Activated B cell treated with CpG ODN at 0.5 μM for 24 hours (primary cell): ENCODE results near the gene NDUFB10. TPM values are rescaled to one million over a fixed set of nuclear protein-coding genes. Genes with fewer than 3 reads are reported as not detected.
A peak's percentile ranks its signal among the peaks of the same experiment; 100 is the strongest.

Experiments
- ATAC-seq: fragments of 200-7000 bp; cut with Tn5 transposase; one replicate; pipeline ENCODE4 v1.10.0; 2021; ENCODE audit warnings: low read depth, mild to moderate bottlenecking, moderate library complexity
- CTCF ChIA-PET: fragments of 350-600 bp; sonication (Branson Sonifier 250); formaldehyde crosslinking; loops from one replicate; lab custom pipeline; 2021; ENCODE audit warnings: antibody characterized with exemption; lab: Charles Lee
- POLR2A ChIA-PET: fragments of 350-600 bp; sonication (Branson Sonifier 250); formaldehyde crosslinking; loops from one replicate; lab custom pipeline; 2021; ENCODE audit warnings: antibody characterized with exemption; lab: Charles Lee
- DNase-seq: peaks from one replicate; pipeline ENCODE4 v3.0.0; 2022
- H3K27ac Mint-ChIP-seq: one replicate; pipeline ENCODE4 v1.8.0; 2020; ENCODE audit warnings: mixed read lengths
- H3K27me3 Mint-ChIP-seq: one replicate; pipeline ENCODE4 v1.8.0; 2021; ENCODE audit warnings: mixed read lengths
- H3K36me3 Mint-ChIP-seq: one replicate; pipeline ENCODE4 v1.8.0; 2021; ENCODE audit warnings: low read depth, mixed read lengths
- H3K4me1 Mint-ChIP-seq: one replicate; pipeline ENCODE4 v1.8.0; 2021; ENCODE audit warnings: mixed read lengths
- H3K4me3 Mint-ChIP-seq: one replicate; pipeline ENCODE4 v1.8.0; 2020; ENCODE audit warnings: mild to moderate bottlenecking, mixed read lengths
- H3K9me3 Mint-ChIP-seq: one replicate; pipeline ENCODE4 v1.8.0; 2020; ENCODE audit warnings: mixed read lengths
- CTCF ChIP-seq: fragments of 200-600 bp; IDR thresholded peaks from one replicate; pipeline ENCODE4 v1.8.0; 2022; ENCODE audit warnings: antibody characterized with exemption, mild to moderate bottlenecking
- intact Hi-C: fragments of 100-400 bp; cut with micrococcal nuclease; formaldehyde crosslinking; loops from one replicate; pipeline ENCODE4 v1.15.1; 2024
- total RNA-seq: library from RNA; stranded (reverse); gene quantifications from 2 replicates; pipeline ENCODE4 v1.2.3, GENCODE V29; 2022

Gene NDUFB10
- total RNA-seq, 1 donor from 2014 or later, result 77.4 TPM

- ChIA-PET CTCF (interaction anchor here (0.8 to 1.2 kb wide), 2 partner anchors 20 to 156 kb away, joined by 3 to 6 read pairs; no protein-coding TSS in a partner anchor), POLR2A (interaction anchor here (0.6 to 21.9 kb wide), 8 partner anchors 8 to 657 kb away, joined by 3 to 351 read pairs (median 6); partner anchors contain the start of genes NDUFB10, RNF151, RPS2 and TBL3)
- intact Hi-C loops, result loop anchor here (1.0 kb wide), 3 partner anchors 9 to 19 kb away; partner anchors contain the start of gene RPS2
- no peak for TF ChIP-seq CTCF
- peaks cover 27% of the 10 kb centered on the region for H3K4me1 Mint-ChIP-seq
- DNase-seq (peak; percentile 80), ATAC-seq (peak; percentile 92)
- peaks cover 16% of the 10 kb centered on the region for H3K36me3 Mint-ChIP-seq
- H3K27ac Mint-ChIP-seq, result peak within 1 kb of the TSS; percentile 35
- H3K9me3 Mint-ChIP-seq, result no peaks in the 10 kb centered on the region
- peak within 1 kb of the TSS; percentile 83 for H3K4me3 Mint-ChIP-seq
- H3K27me3 Mint-ChIP-seq, result peaks cover 14% of the 10 kb centered on the region
Measured at GRCh38 chr16:1983544-1984346, 24.4 kb downstream of the NDUFB10 start, which contains the start of gene GFER. Gene GFER, plus strand, starts transcription at chr16:1984193. Its CDS starts 26 bp downstream, at chr16:1984219.

- POLR2A ChIA-PET, result interaction anchor here (0.6 to 21.9 kb wide), 9 partner anchors 7 to 658 kb away, joined by 3 to 351 read pairs (median 5); partner anchors contain the start of genes NDUFB10, RNF151, RPS2 and TBL3
- no peak for TF ChIP-seq CTCF
- H3K27ac Mint-ChIP-seq, result peak overlapping the region; percentile 35
- peaks cover 30% of the 10 kb centered on the region for H3K4me1 Mint-ChIP-seq
- H3K4me3 Mint-ChIP-seq, result peak overlapping the region; percentile 76
- CTCF ChIA-PET, result interaction anchor here (0.8 to 1.2 kb wide), 2 partner anchors 19 to 156 kb away, joined by 3 to 6 read pairs; no protein-coding TSS in a partner anchor
- H3K9me3 Mint-ChIP-seq, result no peaks in the 10 kb centered on the region
- DNase-seq (no peak), ATAC-seq (peak; percentile 10)
- intact Hi-C loops, result loop anchor here (1.0 kb wide), 3 partner anchors 8 to 20 kb away; partner anchors contain the start of gene RPS2
- peaks cover 16% of the 10 kb centered on the region for H3K36me3 Mint-ChIP-seq
- H3K27me3 Mint-ChIP-seq, result peaks cover 14% of the 10 kb centered on the region
Measured at GRCh38 chr16:1984347-1985225, 25.2 kb downstream of the NDUFB10 start.

- H3K27me3 Mint-ChIP-seq, result peaks cover 14% of the 10 kb centered on the region
- DNase-seq, result no peak
- intact Hi-C loops, result no loop called here
- ChIA-PET POLR2A (interaction anchor here (0.6 to 21.9 kb wide), 5 partner anchors 14 to 56 kb away, joined by 3 to 351 read pairs (median 5); partner anchors contain the start of genes NDUFB10, RNF151, RPS2 and TBL3), CTCF (interaction anchor here (0.7 kb wide), 1 partner anchor 22 kb away, joined by 3 read pairs; no protein-coding TSS in a partner anchor)
- H3K9me3 Mint-ChIP-seq, result no peaks in the 10 kb centered on the region
- ATAC-seq, result no peak
- H3K36me3 Mint-ChIP-seq, result peaks cover 16% of the 10 kb centered on the region
- H3K4me1 Mint-ChIP-seq, result peaks cover 30% of the 10 kb centered on the region
- no peak overlapping the region for H3K27ac Mint-ChIP-seq
- TF ChIP-seq CTCF, result no peak
- peak overlapping the region; percentile 76 for H3K4me3 Mint-ChIP-seq
Measured at GRCh38 chr16:1985466-1986150, 26.3 kb downstream of the NDUFB10 start.

GRCh38 chr16:1987198-1987597 lies 27.9 kb downstream of the NDUFB10 start:
- no peak for TF ChIP-seq CTCF
- DNase-seq, result no peak
- Mint-ChIP-seq H3K9me3 (no peaks in the 10 kb centered on the region), H3K4me3 (no peak overlapping the region), H3K36me3 (peaks cover 16% of the 10 kb centered on the region), H3K4me1 (peaks cover 35% of the 10 kb centered on the region), H3K27me3 (peaks cover 7% of the 10 kb centered on the region), H3K27ac (no peak overlapping the region)
- ChIA-PET POLR2A (interaction anchor here (0.6 to 21.9 kb wide), 3 partner anchors 22 to 1765 kb away, joined by 3 to 351 read pairs (median 4); partner anchors contain the start of genes NDUFB10, RNF151 and RPS2), CTCF (interaction anchor here (1.9 kb wide), 1 partner anchor 17 kb away, joined by 4 read pairs; no protein-coding TSS in a partner anchor)
- intact Hi-C loops, result no loop called here
- ATAC-seq, result no peak
